Smooth muscle cell (in vitro differentiated cells): Measurements from ENCODE around the gene HOXD9. TPM values are rescaled to one million over a fixed set of nuclear protein-coding genes. Genes with fewer than 3 reads are reported as not detected.

ENCODE experiments used
- DNase-seq: peaks from one replicate; lab custom pipeline; 2025; ENCODE audit not compliant: unreplicated experiment; lab: John Stamatoyannopoulos, UW
- H2AFZ ChIP-seq: fragments of 200-600 bp; sonication (generic); 2 replicates; pipeline ENCODE4 v1.6.0; 2016; ENCODE audit warnings: antibody characterized with exemption, low read depth, mild to moderate bottlenecking
- H3F3A ChIP-seq: fragments of 200-600 bp; sonication (generic); 2 replicates; pipeline ENCODE4 v1.6.0; 2017; ENCODE audit warnings: antibody characterized with exemption, low read depth
- H3K27ac ChIP-seq: fragments of 200-600 bp; sonication (generic); 2 replicates; pipeline ENCODE4 v1.5.1; 2016; ENCODE audit warnings: low read depth, mild to moderate bottlenecking
- H3K27me3 ChIP-seq: fragments of 200-600 bp; sonication (generic); 2 replicates; pipeline ENCODE4 v1.6.1; 2016; ENCODE audit warnings: low read depth, mild to moderate bottlenecking
- H3K36me3 ChIP-seq: fragments of 200-600 bp; sonication (generic); 2 replicates; pipeline ENCODE4 v1.5.1; 2016; ENCODE audit warnings: low read depth
- H3K4me1 ChIP-seq: fragments of 200-600 bp; sonication (generic); 2 replicates; pipeline ENCODE4 v1.5.1; 2016; ENCODE audit warnings: low read depth
- H3K4me2 ChIP-seq: fragments of 200-600 bp; sonication (generic); 2 replicates; pipeline ENCODE4 v1.6.0; 2016; ENCODE audit warnings: mild to moderate bottlenecking
- H3K4me3 ChIP-seq: fragments of 200-600 bp; sonication (generic); 2 replicates; pipeline ENCODE4 v1.5.1; 2016; ENCODE audit warnings: mild to moderate bottlenecking
- H3K79me2 ChIP-seq: fragments of 200-600 bp; sonication (generic); 2 replicates; pipeline ENCODE4 v1.6.0; 2016; ENCODE audit warnings: low read depth, mild to moderate bottlenecking
- H3K9ac ChIP-seq: fragments of 200-600 bp; sonication (generic); 2 replicates; pipeline ENCODE4 v1.6.0; 2016; ENCODE audit warnings: low read depth
- H3K9me3 ChIP-seq: fragments of 200-600 bp; sonication (generic); replicated peaks from 2 replicates; pipeline ENCODE4 v1.5.1; 2016; ENCODE audit warnings: low read depth
- H4K20me1 ChIP-seq: fragments of 200-600 bp; sonication (generic); 2 replicates; pipeline ENCODE4 v1.6.0; 2016; ENCODE audit warnings: low read depth
- CTCF ChIP-seq: fragments of 200-600 bp; sonication (generic); IDR thresholded peaks from 2 replicates; pipeline ENCODE4 v1.5.1; 2017; ENCODE audit warnings: borderline replicate concordance, mild to moderate bottlenecking, antibody characterized with exemption; ENCODE audit not compliant: insufficient read depth, poor library complexity, severe bottlenecking
- WGBS: methylation state at CpG from one replicate; pipeline ENCODE4 v1.1.7; 2016; ENCODE audit warnings: low lambda C conversion rate; 5-methylcytosine and 5-hydroxymethylcytosine counted together
- polyA plus RNA-seq: library from polyadenylated mRNA; unstranded; fragments of >200 nt; fragmentation: Nextera tagmentation; extraction: Ambion mirVana; gene quantifications from 2 replicates; pipeline ENCODE4 v1.2.1, GENCODE V29; 2016
- total RNA-seq: library from RNA; depleted of rRNA; stranded (reverse); fragments of >200 nt; gene quantifications from 2 replicates; pipeline ENCODE4 v1.2.3, GENCODE V29; 2014

The HOXD9 gene
- total RNA-seq, result 0.45 and 0.49 TPM in 2 replicates
- 1.4 and 2.2 TPM in 2 replicates for polyA plus RNA-seq

DNA sequence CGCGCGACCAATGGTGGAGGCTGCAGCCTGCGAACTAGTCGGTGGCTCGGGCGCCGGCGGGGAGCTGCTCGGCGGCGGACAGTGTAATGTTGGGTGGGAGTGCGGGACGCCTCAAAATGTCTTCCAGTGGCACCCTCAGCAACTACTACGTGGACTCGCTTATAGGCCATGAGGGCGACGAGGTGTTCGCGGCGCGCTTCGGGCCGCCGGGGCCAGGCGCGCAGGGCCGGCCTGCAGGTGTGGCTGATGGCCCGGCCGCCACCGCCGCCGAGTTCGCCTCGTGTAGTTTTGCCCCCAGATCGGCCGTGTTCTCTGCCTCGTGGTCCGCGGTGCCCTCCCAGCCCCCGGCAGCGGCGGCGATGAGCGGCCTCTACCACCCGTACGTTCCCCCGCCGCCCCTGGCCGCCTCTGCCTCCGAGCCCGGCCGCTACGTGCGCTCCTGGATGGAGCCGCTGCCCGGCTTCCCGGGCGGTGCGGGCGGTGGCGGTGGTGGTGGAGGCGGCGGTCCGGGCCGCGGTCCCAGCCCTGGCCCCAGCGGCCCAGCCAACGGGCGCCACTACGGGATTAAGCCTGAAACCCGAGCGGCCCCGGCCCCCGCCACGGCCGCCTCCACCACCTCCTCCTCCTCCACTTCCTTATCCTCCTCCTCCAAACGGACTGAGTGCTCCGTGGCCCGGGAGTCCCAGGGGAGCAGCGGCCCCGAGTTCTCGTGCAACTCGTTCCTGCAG lies at the start of gene HOXD9:
TSS of gene HOXD9 (plus strand) at position 37 of the 728 bp plus-strand sequence. CDS start at position 87, 50 bp downstream.
- WGBS, result 3% methylated on average over 34 of the region's 84 CpGs
- no peaks in the 10 kb centered on the region for H3K4me1 ChIP-seq
- no peaks in the 10 kb centered on the region for H3K36me3 ChIP-seq
- H3K27ac ChIP-seq, result no peak within 1 kb of the TSS
- no peak for TF ChIP-seq CTCF
- no peak within 1 kb of the TSS for H3K9ac ChIP-seq
- no peak for DNase-seq
- peaks cover 100% of the 10 kb centered on the region for H3K27me3 ChIP-seq
- peak within 1 kb of the TSS; percentile 87 for H3K4me2 ChIP-seq
- no peaks in the 10 kb centered on the region for H3K9me3 ChIP-seq
- H3K4me3 ChIP-seq, result peak within 1 kb of the TSS; percentile 45
- H4K20me1 ChIP-seq, result peaks cover 65% of the 10 kb centered on the region
- no peaks in the 10 kb centered on the region for H3K79me2 ChIP-seq
- no peak within 1 kb of the TSS for H2AFZ ChIP-seq
- H3F3A ChIP-seq, result no peaks in the 10 kb centered on the region

DNA sequence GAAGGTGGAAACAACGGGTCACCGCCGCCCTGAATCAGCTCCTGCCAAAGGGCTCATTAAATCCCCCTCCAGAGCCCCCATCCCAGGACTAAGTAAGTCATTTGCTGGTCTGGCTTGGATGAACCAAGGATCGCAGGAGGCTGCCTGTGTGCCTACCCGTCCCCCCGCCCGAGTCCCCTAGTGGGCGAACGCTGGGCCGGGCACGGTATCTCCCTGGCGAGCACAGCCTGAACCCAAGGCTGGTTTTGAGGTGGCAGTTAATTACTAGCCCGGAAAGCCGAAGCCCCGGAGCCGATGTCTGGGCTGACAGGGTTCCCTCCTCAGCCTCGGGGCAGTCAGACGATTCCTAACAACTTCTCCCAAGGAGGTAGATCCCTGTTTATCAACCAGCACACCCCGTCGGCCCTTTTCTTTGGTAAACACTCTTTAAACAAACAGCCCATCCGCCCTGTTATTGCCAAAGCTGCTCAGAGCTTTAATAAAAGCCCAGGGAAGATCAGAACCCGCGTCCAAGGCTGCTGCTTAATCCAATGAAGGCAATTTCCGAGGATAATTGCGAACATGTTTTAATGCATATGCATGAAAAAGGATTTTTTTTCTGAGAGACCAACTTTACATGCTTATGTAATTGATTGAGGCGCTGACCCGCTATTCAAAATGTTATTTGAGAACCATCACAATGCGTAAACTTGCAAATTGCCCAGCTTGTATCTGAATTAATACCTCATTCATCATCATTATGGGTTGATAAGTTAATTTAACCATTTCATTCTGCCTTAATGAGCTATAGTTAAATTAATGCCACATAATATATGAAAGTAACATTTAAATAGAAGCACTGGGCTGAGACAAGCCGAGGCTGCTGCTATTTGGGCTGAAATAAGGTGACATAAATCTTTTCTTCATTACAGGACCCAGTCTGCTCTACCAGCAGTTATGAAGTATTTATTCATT lies 49.3 kb upstream of the HOXD9 start:
- Histone ChIP-seq H3K4me3 (no peak overlapping the region), H3K9me3 (no peaks in the 10 kb centered on the region), H4K20me1 (no peaks in the 10 kb centered on the region), H3K4me1 (peaks cover 4% of the 10 kb centered on the region), H3K36me3 (no peaks in the 10 kb centered on the region), H3K79me2 (no peaks in the 10 kb centered on the region), H3F3A (no peaks in the 10 kb centered on the region), H3K27me3 (peaks cover 100% of the 10 kb centered on the region), H3K4me2 (no peak overlapping the region), H3K27ac (no peak overlapping the region), H2AFZ (no peak overlapping the region), H3K9ac (no peak overlapping the region)
- no peak for DNase-seq
- no peak for TF ChIP-seq CTCF
- 18% methylated on average over 29 of the region's 29 CpGs for WGBS

GRCh38 chr2:176074919-176075425 lies 47.5 kb upstream of the HOXD9 start:
- Histone ChIP-seq H3K4me1 (no peaks in the 10 kb centered on the region), H3K27me3 (peaks cover 100% of the 10 kb centered on the region)
- no peak for TF ChIP-seq CTCF

More at GRCh38 chr2:176074919-176075425, 47.5 kb upstream of the HOXD9 start:
- no peak overlapping the region for H2AFZ ChIP-seq
- peak overlapping the region; percentile 68 for H3K4me2 ChIP-seq
- H3F3A ChIP-seq, result no peaks in the 10 kb centered on the region
- H3K79me2 ChIP-seq, result no peaks in the 10 kb centered on the region
- DNase-seq, result no peak
- H3K9me3 ChIP-seq, result no peaks in the 10 kb centered on the region
- H3K36me3 ChIP-seq, result no peaks in the 10 kb centered on the region
- no peak overlapping the region for H3K27ac ChIP-seq
- H3K4me3 ChIP-seq, result peak overlapping the region; percentile 41
- WGBS, result 53% methylated on average over 7 of the region's 7 CpGs
- H4K20me1 ChIP-seq, result no peaks in the 10 kb centered on the region
- no peak overlapping the region for H3K9ac ChIP-seq
